Neural cell (in vitro differentiated cells): ENCODE results near the gene TMEM79. TPM values are rescaled to one million over a fixed set of nuclear protein-coding genes. Genes with fewer than 3 reads are reported as not detected.
"Not testable (repeated sequence)": the region's sequence is repeated elsewhere in the genome, so short reads cannot be mapped to it uniquely, and the experiment has no call there.

ENCODE experiments used
- H2AFZ ChIP-seq: fragments of 200-600, 300-800 bp; sonication (generic), shearing (Covaris generic); 2 replicates; pipeline ENCODE4 v1.6.0; 2014; ENCODE audit warnings: low read depth, mild to moderate bottlenecking, antibody characterized with exemption, low read length, moderate library complexity
- H3F3A ChIP-seq: fragments of 200-600 bp; shearing (Covaris generic); 2 replicates; pipeline ENCODE4 v1.6.1; 2016; ENCODE audit warnings: mild to moderate bottlenecking, moderate library complexity, mixed read lengths, antibody characterized with exemption, low read length; ENCODE audit not compliant: insufficient read depth, poor library complexity, severe bottlenecking
- H3K27ac ChIP-seq: fragments of 200-600, 300-800 bp; sonication (generic), shearing (Covaris generic); 2 replicates; pipeline ENCODE4 v1.5.1; 2014; ENCODE audit warnings: mild to moderate bottlenecking, low read length, moderate library complexity
- H3K27me3 ChIP-seq: fragments of 300-800, 200-600 bp; sonication (generic), shearing (Covaris generic); 2 replicates; pipeline ENCODE4 v1.6.0; 2014; ENCODE audit warnings: mild to moderate bottlenecking, low read depth, low read length, moderate library complexity; ENCODE audit not compliant: insufficient read depth
- H3K36me3 ChIP-seq: fragments of 300-800, 200-600 bp; sonication (generic), shearing (Covaris generic); 2 replicates; pipeline ENCODE4 v1.5.1; 2014; ENCODE audit warnings: mild to moderate bottlenecking, antibody characterized with exemption, low read length, moderate library complexity; ENCODE audit not compliant: insufficient read depth
- H3K4me2 ChIP-seq: fragments of 300-800, 200-600 bp; sonication (generic), shearing (Covaris generic); 2 replicates; pipeline ENCODE4 v1.6.0; 2014; ENCODE audit warnings: mild to moderate bottlenecking, low read length
- H3K4me3 ChIP-seq: fragments of 300-800, 200-600 bp; sonication (generic), shearing (Covaris generic); 2 replicates; pipeline ENCODE4 v1.5.1; 2014; ENCODE audit warnings: mild to moderate bottlenecking, low read length, moderate library complexity
- H3K79me2 ChIP-seq: fragments of 200-600 bp; shearing (Covaris generic); replicated peaks from 2 replicates; pipeline ENCODE4 v1.6.0; 2014; ENCODE audit warnings: mild to moderate bottlenecking, low read length, moderate library complexity; ENCODE audit not compliant: insufficient read depth
- H3K9ac ChIP-seq: fragments of 300-800, 200-600 bp; sonication (generic), shearing (Covaris generic); 2 replicates; pipeline ENCODE4 v1.6.1; 2016; ENCODE audit warnings: mild to moderate bottlenecking, low read length, mixed read lengths
- H3K9me2 ChIP-seq: fragments of 200-600 bp; shearing (Covaris generic); 2 replicates; pipeline ENCODE4 v1.6.1; 2016; ENCODE audit warnings: mild to moderate bottlenecking, low read length, mixed read lengths; ENCODE audit not compliant: insufficient read depth
- H3K9me3 ChIP-seq: fragments of 200-600, 300-800 bp; sonication (generic), shearing (Covaris generic); 2 replicates; pipeline ENCODE4 v1.6.1; 2016; ENCODE audit warnings: mild to moderate bottlenecking, mixed run types, low read length, moderate library complexity, mixed read lengths
- H4K20me1 ChIP-seq: fragments of 200-600 bp; shearing (Covaris generic); 2 replicates; pipeline ENCODE4 v1.6.1; 2016; ENCODE audit warnings: mild to moderate bottlenecking, mixed run types; ENCODE audit not compliant: insufficient read depth
- CTCF ChIP-seq: fragments of 450-650 bp; IDR thresholded peaks from 2 replicates; pipeline ENCODE4 v1.5.1; 2014; ENCODE audit warnings: antibody characterized with exemption, mild to moderate bottlenecking, moderate library complexity; ENCODE audit not compliant: poor library complexity, severe bottlenecking
- EP300 ChIP-seq: fragments of 450-650 bp; conservative IDR thresholded peaks from 2 replicates; pipeline ENCODE4 v1.6.1; 2014; ENCODE audit warnings: antibody characterized with exemption, mild to moderate bottlenecking, moderate library complexity; ENCODE audit not compliant: poor library complexity, severe bottlenecking
- EZH2 ChIP-seq: fragments of 200-600, 300-800 bp; shearing (Covaris generic), sonication (generic); IDR thresholded peaks from 2 replicates; pipeline ENCODE4 v1.6.1; 2014; ENCODE audit warnings: antibody characterized with exemption, low read length, borderline replicate concordance, mild to moderate bottlenecking; ENCODE audit not compliant: insufficient read depth, poor library complexity, severe bottlenecking
- MXI1 ChIP-seq: fragments of 450-650 bp; conservative IDR thresholded peaks from 2 replicates; pipeline ENCODE4 v1.6.1; 2014; ENCODE audit warnings: antibody characterized with exemption, mild to moderate bottlenecking; ENCODE audit not compliant: poor library complexity, severe bottlenecking
- POLR2AphosphoS5 ChIP-seq: IDR thresholded peaks from 2 replicates; pipeline ENCODE4 v1.6.1; 2012
- RAD21 ChIP-seq: fragments of 450-650 bp; conservative IDR thresholded peaks from 2 replicates; pipeline ENCODE4 v1.6.1; 2014; ENCODE audit warnings: antibody characterized with exemption, mild to moderate bottlenecking, moderate library complexity
- SMC3 ChIP-seq: fragments of 450-650 bp; conservative IDR thresholded peaks from 2 replicates; pipeline ENCODE4 v1.6.1; 2014; ENCODE audit warnings: antibody characterized with exemption, mild to moderate bottlenecking, moderate library complexity; ENCODE audit not compliant: poor library complexity
- TAF1 ChIP-seq: IDR thresholded peaks from 2 replicates; pipeline ENCODE4 v1.6.1; 2012; ENCODE audit warnings: low read depth
- polyA plus RNA-seq: library from polyadenylated mRNA; depleted of rRNA; stranded (reverse); fragments of >200 nt; gene quantifications from 2 replicates; pipeline ENCODE4 v1.2.3, GENCODE V29; 2014
- TF ChIP-seq, protein P1 (sequence below): IDR thresholded peaks from 2 replicates; pipeline ENCODE4 v1.6.1; 2012; ENCODE audit warnings: borderline replicate concordance

Gene TMEM79
- polyA plus RNA-seq, 1 donor from 2014 or later: 6.8 TPM

- Histone ChIP-seq H3K27ac (no peak overlapping the region), H3K9me2 (no peaks in the 10 kb centered on the region), H3K27me3 (no peaks in the 10 kb centered on the region), H3K4me2 (no peak overlapping the region), H3K9me3 (no peaks in the 10 kb centered on the region), H4K20me1 (no peaks in the 10 kb centered on the region), H2AFZ (no peak overlapping the region), H3K9ac (no peak overlapping the region), H3K36me3 (peaks cover 11% of the 10 kb centered on the region), H3K79me2 (no peaks in the 10 kb centered on the region), H3K4me3 (no peak overlapping the region), H3F3A (no peaks in the 10 kb centered on the region)
- TF ChIP-seq RAD21: peak; percentile 50
- TF ChIP-seq CTCF: peak; percentile 57
- TF ChIP-seq SMC3: no peak
- TF ChIP-seq, protein P1, sequence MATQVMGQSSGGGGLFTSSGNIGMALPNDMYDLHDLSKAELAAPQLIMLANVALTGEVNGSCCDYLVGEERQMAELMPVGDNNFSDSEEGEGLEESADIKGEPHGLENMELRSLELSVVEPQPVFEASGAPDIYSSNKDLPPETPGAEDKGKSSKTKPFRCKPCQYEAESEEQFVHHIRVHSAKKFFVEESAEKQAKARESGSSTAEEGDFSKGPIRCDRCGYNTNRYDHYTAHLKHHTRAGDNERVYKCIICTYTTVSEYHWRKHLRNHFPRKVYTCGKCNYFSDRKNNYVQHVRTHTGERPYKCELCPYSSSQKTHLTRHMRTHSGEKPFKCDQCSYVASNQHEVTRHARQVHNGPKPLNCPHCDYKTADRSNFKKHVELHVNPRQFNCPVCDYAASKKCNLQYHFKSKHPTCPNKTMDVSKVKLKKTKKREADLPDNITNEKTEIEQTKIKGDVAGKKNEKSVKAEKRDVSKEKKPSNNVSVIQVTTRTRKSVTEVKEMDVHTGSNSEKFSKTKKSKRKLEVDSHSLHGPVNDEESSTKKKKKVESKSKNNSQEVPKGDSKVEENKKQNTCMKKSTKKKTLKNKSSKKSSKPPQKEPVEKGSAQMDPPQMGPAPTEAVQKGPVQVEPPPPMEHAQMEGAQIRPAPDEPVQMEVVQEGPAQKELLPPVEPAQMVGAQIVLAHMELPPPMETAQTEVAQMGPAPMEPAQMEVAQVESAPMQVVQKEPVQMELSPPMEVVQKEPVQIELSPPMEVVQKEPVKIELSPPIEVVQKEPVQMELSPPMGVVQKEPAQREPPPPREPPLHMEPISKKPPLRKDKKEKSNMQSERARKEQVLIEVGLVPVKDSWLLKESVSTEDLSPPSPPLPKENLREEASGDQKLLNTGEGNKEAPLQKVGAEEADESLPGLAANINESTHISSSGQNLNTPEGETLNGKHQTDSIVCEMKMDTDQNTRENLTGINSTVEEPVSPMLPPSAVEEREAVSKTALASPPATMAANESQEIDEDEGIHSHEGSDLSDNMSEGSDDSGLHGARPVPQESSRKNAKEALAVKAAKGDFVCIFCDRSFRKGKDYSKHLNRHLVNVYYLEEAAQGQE: no peak
- TF ChIP-seq MXI1: no peak
- TF ChIP-seq EP300: no peak
- no peak for TF ChIP-seq EZH2
- TF ChIP-seq POLR2AphosphoS5: no peak
- no peak for TF ChIP-seq TAF1
Observed at GRCh38 chr1:156319664-156320063, 35.5 kb downstream of the TMEM79 start.

- Histone ChIP-seq H3K9me3 (no peaks in the 10 kb centered on the region), H3K27ac (no peak overlapping the region), H3K36me3 (peaks cover 11% of the 10 kb centered on the region), H3F3A (no peaks in the 10 kb centered on the region), H3K4me3 (no peak overlapping the region), H3K27me3 (no peaks in the 10 kb centered on the region), H4K20me1 (no peaks in the 10 kb centered on the region), H3K9ac (no peak overlapping the region), H3K9me2 (no peaks in the 10 kb centered on the region), H3K79me2 (no peaks in the 10 kb centered on the region), H2AFZ (no peak overlapping the region), H3K4me2 (no peak overlapping the region)
- TF ChIP-seq CTCF: no peak
Observed at GRCh38 chr1:156320560-156320959, 36.4 kb downstream of the TMEM79 start.

DNA sequence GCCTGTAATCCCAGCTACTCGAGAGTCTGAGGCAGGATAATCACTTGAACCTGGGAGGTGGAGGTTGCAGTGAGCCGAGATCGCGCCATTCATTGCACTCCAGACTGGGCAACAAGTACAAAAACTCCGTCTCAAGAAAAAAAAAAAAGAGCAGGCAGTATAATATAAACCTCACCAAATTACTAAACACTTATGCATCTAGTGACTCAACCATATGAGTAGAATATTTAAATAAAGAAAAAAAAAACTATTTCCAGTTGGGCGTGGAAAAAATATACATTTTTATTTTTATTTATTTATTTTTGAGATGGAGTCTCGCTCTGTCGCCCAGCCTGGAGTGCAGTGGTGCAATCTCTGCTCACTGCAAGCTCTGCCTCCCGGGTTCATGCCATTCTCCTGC, 39.1 kb downstream of the TMEM79 start:
- H4K20me1 ChIP-seq, H3K9ac ChIP-seq, H3K4me2 ChIP-seq, H3K36me3 ChIP-seq, H3K27me3 ChIP-seq, H3F3A ChIP-seq, H3K79me2 ChIP-seq, H3K9me3 ChIP-seq, H3K9me2 ChIP-seq, H2AFZ ChIP-seq, H3K4me3 ChIP-seq, H3K27ac ChIP-seq: not testable (repeated sequence)
